Ascending aorta (tissue), 2 donors: ENCODE results near the gene LRCH1. TPM values are rescaled to one million over a fixed set of nuclear protein-coding genes. Genes with fewer than 3 reads are reported as not detected.
A peak's percentile ranks its signal among the peaks of the same experiment; 100 is the strongest.

Source experiments
- DNase-seq, 2 donors: peaks; one replicate each; pipeline ENCODE4 v3.0.0-alpha.2; 2019; ENCODE audit warnings: low spot score in 2 of 2
- H3K27ac ChIP-seq, 2 donors: fragments of 200-600 bp; sonication (generic); one replicate each; pipeline ENCODE4 v1.5.1; 2016 to 2017; ENCODE audit warnings: mild to moderate bottlenecking in 1 of 2
- H3K27me3 ChIP-seq: fragments of 200-600 bp; sonication (generic); one replicate; pipeline ENCODE4 v1.5.1; 2017
- H3K36me3 ChIP-seq, 2 donors: fragments of 200-600 bp; sonication (generic); one replicate each; pipeline ENCODE4 v1.5.1; 2016
- H3K4me1 ChIP-seq, 2 donors: fragments of 200-600 bp; sonication (generic); one replicate each; pipeline ENCODE4 v1.5.1; 2016 to 2017; ENCODE audit warnings: mild to moderate bottlenecking in 1 of 2
- H3K4me3 ChIP-seq, 2 donors: fragments of 200-600 bp; sonication (generic); one replicate each; pipeline ENCODE4 v1.5.1; 2016 to 2017; ENCODE audit warnings: mild to moderate bottlenecking in 1 of 2
- H3K9me3 ChIP-seq, 2 donors: fragments of 200-600 bp; sonication (generic); one replicate each; pipeline ENCODE4 v1.5.1; 2016
- CTCF ChIP-seq, 3 experiments: fragments of 200-600 bp in 2 of 3; fragments of 450-650 bp in 1 of 3; sonication (generic) in 2 of 3; IDR thresholded peaks; one replicate each; pipeline ENCODE4 v1.5.1; 2016 to 2019; ENCODE audit warnings: antibody characterized with exemption in 3 of 3, mild to moderate bottlenecking in 1 of 3, moderate library complexity in 1 of 3
- intact Hi-C: fragments of 100-400 bp; cut with DNase I; formaldehyde crosslinking; loops from one replicate; pipeline ENCODE4 v1.15.1; 2023
- total RNA-seq: library from RNA; depleted of rRNA; stranded (reverse); fragments of >200 nt; gene quantifications from one replicate; pipeline ENCODE4 v1.1.0, GENCODE V29; 2016

Gene LRCH1
- total RNA-seq, 1 donor from 2014 or later, result 45.4 TPM

DNA sequence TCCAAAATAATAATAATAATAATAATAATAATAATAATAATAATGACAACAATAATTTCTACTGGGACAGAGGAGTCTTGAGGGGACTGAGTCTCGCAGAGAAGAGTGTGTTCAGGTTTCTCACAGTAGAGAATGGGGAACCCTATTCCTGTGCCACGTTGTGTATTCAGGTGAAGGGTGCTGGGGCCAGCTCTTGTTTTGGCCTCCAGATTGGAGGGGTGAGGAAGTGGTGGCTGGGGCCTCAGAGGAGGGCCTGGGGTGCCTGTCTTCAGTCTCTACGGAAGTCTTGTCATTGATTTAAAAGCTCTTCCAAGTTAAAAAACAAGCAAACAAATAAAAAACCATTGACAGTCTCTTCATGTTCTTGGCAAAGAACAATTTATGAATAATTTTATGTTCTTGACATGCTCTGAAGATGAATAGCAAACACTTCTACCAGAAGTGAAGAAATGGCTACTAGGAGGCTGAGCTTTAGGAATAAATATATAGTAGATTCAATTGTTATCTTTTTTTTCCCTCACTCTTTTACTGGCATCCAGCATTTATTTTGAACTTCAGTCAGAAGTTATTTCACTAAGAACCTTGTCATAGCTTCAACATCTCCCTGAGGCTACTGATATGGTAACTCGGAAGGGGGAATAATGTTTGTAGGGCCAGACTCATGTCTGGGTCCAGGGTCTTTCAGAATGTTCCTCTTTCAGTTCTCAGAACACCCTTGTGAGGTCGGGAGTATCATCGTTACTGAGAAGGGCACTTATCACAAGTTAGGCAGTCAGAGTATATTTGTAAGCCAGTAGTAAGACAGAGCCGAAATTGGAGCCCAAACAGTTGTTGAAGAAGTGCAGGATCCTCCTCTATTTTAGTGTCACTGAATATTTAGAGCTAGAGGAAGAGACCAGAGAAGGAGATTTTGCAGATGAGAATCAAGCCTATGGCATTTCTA, 13.1 kb downstream of the LRCH1 start:
- TF ChIP-seq CTCF (IDR thresholded peaks at IDR 0.05), result no peak
- intact Hi-C loops, result no loop called here
- H3K4me1 ChIP-seq, result peaks cover 2 to 15% of the 10 kb centered on the region in 2 donors
- no peak overlapping the region for H3K4me3 ChIP-seq
- H3K27me3 ChIP-seq, result no peaks in the 10 kb centered on the region
- H3K9me3 ChIP-seq, result no peaks in the 10 kb centered on the region
- no peak overlapping the region for H3K27ac ChIP-seq
- no peaks in the 10 kb centered on the region for H3K36me3 ChIP-seq
- no peak for DNase-seq

GRCh38 chr13:46567671-46568070, 14.7 kb downstream of the LRCH1 start:
- intact Hi-C loops, result no loop called here
- no peak overlapping the region for H3K4me3 ChIP-seq
- no peak overlapping the region for H3K27ac ChIP-seq
- H3K4me1 ChIP-seq, result peaks cover 5 to 29% of the 10 kb centered on the region in 2 donors
- DNase-seq, result no peak
- no peaks in the 10 kb centered on the region for H3K27me3 ChIP-seq
- TF ChIP-seq CTCF (IDR thresholded peaks at IDR 0.05), result no peak
- H3K36me3 ChIP-seq, result no peaks in the 10 kb centered on the region
- no peaks in the 10 kb centered on the region for H3K9me3 ChIP-seq

DNA sequence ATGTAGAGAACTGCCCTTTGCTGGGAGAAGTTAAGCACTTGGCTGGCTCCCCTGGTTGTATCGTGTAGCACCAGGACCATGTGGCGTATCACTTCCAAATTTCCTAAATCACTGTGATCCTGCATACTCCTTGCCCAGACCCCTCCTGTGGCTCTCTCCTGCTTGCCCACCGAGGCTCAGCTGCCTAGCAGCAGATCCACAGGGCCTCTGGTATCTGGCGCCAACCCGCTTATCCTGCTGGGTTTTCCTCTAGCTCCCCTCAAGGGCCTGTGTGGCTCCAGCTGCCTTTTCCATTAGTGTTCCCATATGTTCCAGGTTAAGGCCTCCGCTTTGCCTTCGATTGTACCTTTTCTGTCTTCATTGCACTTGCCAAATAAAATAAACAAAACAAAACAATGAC, 16.5 kb downstream of the LRCH1 start:
- intact Hi-C loops, result no loop called here
- no peaks in the 10 kb centered on the region for H3K36me3 ChIP-seq
- TF ChIP-seq CTCF (IDR thresholded peaks at IDR 0.05), result no peak
- H3K27ac ChIP-seq, result peak overlapping the region; percentile 20 to 40
- no peaks in the 10 kb centered on the region for H3K27me3 ChIP-seq
- DNase-seq, result no peak
- H3K9me3 ChIP-seq, result no peaks in the 10 kb centered on the region
- H3K4me3 ChIP-seq, result no peak overlapping the region
- H3K4me1 ChIP-seq, result peaks cover 5 to 29% of the 10 kb centered on the region in 2 donors

- Histone ChIP-seq H3K4me3 (no peak overlapping the region), H3K4me1 (peaks cover 8 to 29% of the 10 kb centered on the region in 2 donors), H3K27ac (peak overlapping the region in 1 of 2 donors; percentile 20), H3K27me3 (no peaks in the 10 kb centered on the region), H3K36me3 (no peaks in the 10 kb centered on the region), H3K9me3 (no peaks in the 10 kb centered on the region)
- intact Hi-C loops, result no loop called here
- TF ChIP-seq CTCF (IDR thresholded peaks at IDR 0.05), result no peak
- no peak for DNase-seq
Observed at GRCh38 chr13:46570273-46570672, 17.3 kb downstream of the LRCH1 start.

DNA sequence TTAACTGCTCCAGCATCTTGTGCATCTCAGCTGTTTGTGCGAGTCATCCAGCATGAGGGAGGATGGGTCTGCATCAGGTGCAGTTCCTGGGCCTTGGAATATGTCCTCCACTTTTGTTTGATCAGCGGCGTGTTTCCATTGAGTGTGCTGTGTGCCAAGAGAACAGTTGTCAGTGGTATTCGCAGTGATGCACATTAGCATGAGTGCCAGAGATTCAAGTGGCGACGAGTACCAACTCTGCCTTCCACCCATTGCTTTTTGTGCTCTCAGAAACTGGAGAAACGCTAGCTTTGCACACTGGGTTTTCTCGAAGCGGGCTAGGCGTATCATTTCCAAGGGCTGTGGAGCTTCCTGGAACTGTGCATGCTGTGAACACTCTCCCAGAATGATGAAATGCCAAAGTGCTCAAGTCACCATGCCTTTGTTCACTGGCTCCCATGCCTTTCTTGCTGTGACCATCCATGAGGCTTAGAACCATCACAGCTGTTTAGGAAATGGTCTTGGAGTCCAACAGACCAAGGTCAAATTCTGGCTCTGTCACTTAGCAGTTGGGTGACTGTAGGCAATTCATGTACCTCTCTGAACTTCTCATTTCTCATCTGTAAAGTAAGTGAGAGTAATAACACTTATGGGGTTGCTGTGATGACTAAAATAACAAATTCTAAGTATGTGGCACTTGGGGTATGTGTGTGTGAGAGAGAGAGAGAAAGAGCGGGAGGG, 18.4 kb downstream of the LRCH1 start:
- peak overlapping the region; percentile 76 to 84 for H3K27ac ChIP-seq
- no peaks in the 10 kb centered on the region for H3K27me3 ChIP-seq
- H3K9me3 ChIP-seq, result no peaks in the 10 kb centered on the region
- H3K4me3 ChIP-seq, result peak overlapping the region in 1 of 2 donors; percentile 11
- peak in 1 of 2 donors; percentile 71 for DNase-seq
- H3K4me1 ChIP-seq, result peaks cover 8 to 39% of the 10 kb centered on the region in 2 donors
- no peaks in the 10 kb centered on the region for H3K36me3 ChIP-seq
- no peak for TF ChIP-seq CTCF (IDR thresholded peaks at IDR 0.05)
- intact Hi-C loops, result loop anchor here (1.0 kb wide), 1 partner anchor 17 kb away; no protein-coding TSS in a partner anchor
